Right lobe of liver (tissue), 4 donors: ENCODE measurements around the gene MNS1.
"Not testable (repeated sequence)": the region's sequence is repeated elsewhere in the genome, so short reads cannot be mapped to it uniquely, and the experiment has no call there.

Experiments used
- CTCF ChIP-seq, 4 donors: fragments of 200-600 bp in 3 of 4; fragments of 450-650 bp in 1 of 4; IDR thresholded peaks; one replicate each; pipeline versions ENCODE4 v1.5.1 to v1.8.0; 2016 to 2022; ENCODE audit warnings: antibody characterized with exemption in 4 of 4, mild to moderate bottlenecking in 2 of 4
- POLR2A ChIP-seq: fragments of 450-650 bp; IDR thresholded peaks from one replicate; pipeline ENCODE4 v1.6.1; 2017; ENCODE audit warnings: antibody characterized with exemption, mild to moderate bottlenecking
- donor health status: DM: no; HTN: no; CAD: no.
- donor health status: DM: no; HTN: no; CAD: no.
- donor health status: DM: no; HTN: yes; CAD: no.

GRCh38 chr15:56397325-56397724 is 67.6 kb downstream of the MNS1 start:
- not testable (repeated sequence) for TF ChIP-seq CTCF (IDR thresholded peaks at IDR 0.05); POLR2A
